Peyer's patch (tissue), 4 donors: ENCODE results near the gene MLX.

Experiments used
- CTCF ChIP-seq, 6 experiments: fragments of 450-650 bp in 4 of 6; fragments of 200-600 bp in 2 of 6; sonication (generic) in 1 of 6; IDR thresholded peaks; one replicate each; pipeline ENCODE4 v1.5.1; 2017 to 2019; ENCODE audit warnings: antibody characterized with exemption in 6 of 6, mild to moderate bottlenecking in 3 of 6, moderate library complexity in 1 of 6
- POLR2A ChIP-seq, 2 donors: fragments of 450-650 bp; IDR thresholded peaks; one replicate each; pipeline ENCODE4 v1.5.1; 2017; ENCODE audit warnings: antibody characterized with exemption in 2 of 2, mild to moderate bottlenecking in 2 of 2, moderate library complexity in 2 of 2

GRCh38 chr17:42608305-42609181 lies 41.6 kb downstream of the MLX start:
- TF ChIP-seq POLR2A (IDR thresholded peaks at IDR 0.05), result no peak
- peak in 1 of 6 experiments; percentile 20 for TF ChIP-seq CTCF (IDR thresholded peaks at IDR 0.05)
